Neural progenitor cell (in vitro differentiated cells): ENCODE measurements around the gene ANKLE1. TPM values are rescaled to one million over a fixed set of nuclear protein-coding genes. Genes with fewer than 3 reads are reported as not detected.

Experiments used
- DNase-seq: peaks from one replicate; pipeline ENCODE4 v3.0.0-alpha.2; 2016; ENCODE audit warnings: low spot score
- H2AFZ ChIP-seq: fragments of 200-600 bp; sonication (generic); replicated peaks from 2 replicates; pipeline ENCODE4 v1.6.1; 2016; ENCODE audit warnings: antibody characterized with exemption
- H3F3A ChIP-seq: fragments of 200-600 bp; sonication (generic); 2 replicates; pipeline ENCODE4 v1.6.1; 2016; ENCODE audit warnings: antibody characterized with exemption, low read depth
- H3K27ac ChIP-seq: fragments of 200-600 bp; sonication (generic); 2 replicates; pipeline ENCODE4 v1.5.1; 2016; ENCODE audit warnings: mild to moderate bottlenecking
- H3K27me3 ChIP-seq: fragments of 200-600 bp; sonication (generic); 2 replicates; pipeline ENCODE4 v1.6.1; 2016; ENCODE audit warnings: mild to moderate bottlenecking, moderate library complexity
- H3K36me3 ChIP-seq: fragments of 200-600 bp; sonication (generic); 2 replicates; pipeline ENCODE4 v1.5.1; 2016
- H3K4me1 ChIP-seq: fragments of 200-600 bp; sonication (generic); 2 replicates; pipeline ENCODE4 v1.6.1; 2016; ENCODE audit warnings: mixed run types
- H3K4me2 ChIP-seq: fragments of 200-600 bp; sonication (generic); 2 replicates; pipeline ENCODE4 v1.6.1; 2016
- H3K4me3 ChIP-seq: fragments of 200-600 bp; sonication (generic); 2 replicates; pipeline ENCODE4 v1.5.1; 2016
- H3K79me2 ChIP-seq: fragments of 200-600 bp; sonication (generic); 2 replicates; pipeline ENCODE4 v1.6.1; 2016; ENCODE audit warnings: low read depth
- H3K9ac ChIP-seq: fragments of 200-600 bp; sonication (generic); 2 replicates; pipeline ENCODE4 v1.6.1; 2016
- H3K9me3 ChIP-seq: fragments of 200-600 bp; sonication (generic); 2 replicates; pipeline ENCODE4 v1.5.1; 2016; ENCODE audit warnings: low read depth
- H4K20me1 ChIP-seq: fragments of 200-600 bp; sonication (generic); 2 replicates; pipeline ENCODE4 v1.6.1; 2016; ENCODE audit warnings: low read depth
- H3K27ac Mint-ChIP-seq: 3 replicates; pipeline ENCODE4 v1.8.0; 2021; ENCODE audit warnings: mixed read lengths
- H3K27me3 Mint-ChIP-seq: 2 replicates; pipeline ENCODE4 v1.8.0; 2022; ENCODE audit warnings: low read depth, mild to moderate bottlenecking, inconsistent platforms, moderate library complexity, mixed read lengths; ENCODE audit not compliant: insufficient read depth
- H3K36me3 Mint-ChIP-seq: 3 replicates; pipeline ENCODE4 v1.8.0; 2021; ENCODE audit warnings: mixed read lengths
- H3K4me1 Mint-ChIP-seq: 3 replicates; pipeline ENCODE4 v1.8.0; 2021; ENCODE audit warnings: mixed read lengths
- H3K4me3 Mint-ChIP-seq: 3 replicates; pipeline ENCODE4 v1.8.0; 2021; ENCODE audit warnings: mild to moderate bottlenecking, moderate library complexity, mixed read lengths
- H3K9me3 Mint-ChIP-seq: 3 replicates; pipeline ENCODE4 v1.8.0; 2020; ENCODE audit warnings: mixed read lengths
- EZH2 ChIP-seq: fragments of 200-600 bp; sonication (generic); IDR thresholded peaks from 2 replicates; pipeline ENCODE4 v1.6.1; 2017; ENCODE audit warnings: antibody characterized with exemption, mild to moderate bottlenecking, moderate library complexity
- EZH2phosphoT487 ChIP-seq: fragments of 200-600 bp; sonication (generic); IDR thresholded peaks from 2 replicates; pipeline ENCODE4 v1.6.1; 2017; ENCODE audit warnings: antibody characterized with exemption
- total RNA-seq: library from RNA; depleted of rRNA; stranded (reverse); fragments of >200 nt; gene quantifications from 2 replicates; pipeline ENCODE4 v1.2.3, GENCODE V29; 2015; ENCODE audit warnings: low replicate concordance
- TF ChIP-seq, protein P1 (sequence below): fragments of 200-600 bp; sonication (generic); IDR thresholded peaks from 2 replicates; pipeline ENCODE4 v1.5.1; 2017; ENCODE audit warnings: antibody characterized with exemption, mild to moderate bottlenecking

ANKLE1 gene
- total RNA-seq, 1 donor from 2014 or later = 2.3 TPM

DNA sequence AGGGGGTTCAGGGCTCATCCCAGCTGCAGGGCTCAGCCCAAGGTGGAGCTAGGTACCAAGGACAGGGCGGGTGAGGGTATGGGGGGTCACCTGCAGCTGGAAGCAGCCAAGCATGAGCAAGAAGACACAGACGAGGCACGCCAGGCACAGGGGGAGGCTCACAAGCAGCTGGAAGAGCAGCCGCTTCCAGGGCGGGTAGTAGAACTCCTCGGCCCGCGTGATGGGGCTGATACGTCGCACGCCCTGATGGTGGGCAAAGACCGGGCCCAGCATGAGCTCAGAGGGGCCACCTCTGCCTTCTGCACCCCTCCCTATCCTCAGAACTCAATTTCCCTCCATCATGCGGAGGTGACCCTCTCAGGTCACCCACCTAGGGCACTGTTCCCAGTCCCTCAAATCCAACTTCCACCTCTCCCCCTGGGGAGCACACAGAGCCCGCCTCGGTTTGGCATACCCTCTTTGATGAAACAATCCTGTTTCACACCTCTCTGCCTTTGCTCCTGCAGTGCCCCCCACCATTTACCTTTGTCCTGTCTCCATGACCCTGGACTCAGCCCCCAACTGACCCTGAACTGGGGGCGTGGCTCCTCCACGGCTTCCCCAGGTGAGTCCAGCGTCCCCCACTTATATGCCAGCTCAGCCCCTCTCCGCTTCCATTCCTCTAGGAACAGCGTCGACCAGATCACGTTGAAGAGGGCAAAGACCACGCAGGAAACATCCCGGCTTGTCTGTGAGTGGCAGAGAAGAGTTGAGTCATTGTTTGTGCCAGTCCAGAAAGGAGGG, 48.8 kb downstream of the ANKLE1 start:
- no peaks in the 10 kb centered on the region for H3K9me3 Mint-ChIP-seq
- Histone ChIP-seq H3K9ac (no peak overlapping the region), H3K27me3 (peaks cover 17% of the 10 kb centered on the region), H3K36me3 (no peaks in the 10 kb centered on the region), H3K4me3 (no peak overlapping the region), H3K79me2 (peaks cover 5% of the 10 kb centered on the region), H3F3A (peaks cover 71% of the 10 kb centered on the region), H3K27ac (no peak overlapping the region), H4K20me1 (peaks cover 8% of the 10 kb centered on the region), H3K4me1 (peaks cover 18% of the 10 kb centered on the region), H3K9me3 (no peaks in the 10 kb centered on the region), H3K4me2 (no peak overlapping the region), H2AFZ (no peak overlapping the region)
- TF ChIP-seq EZH2phosphoT487 = no peak
- TF ChIP-seq, protein P1, sequence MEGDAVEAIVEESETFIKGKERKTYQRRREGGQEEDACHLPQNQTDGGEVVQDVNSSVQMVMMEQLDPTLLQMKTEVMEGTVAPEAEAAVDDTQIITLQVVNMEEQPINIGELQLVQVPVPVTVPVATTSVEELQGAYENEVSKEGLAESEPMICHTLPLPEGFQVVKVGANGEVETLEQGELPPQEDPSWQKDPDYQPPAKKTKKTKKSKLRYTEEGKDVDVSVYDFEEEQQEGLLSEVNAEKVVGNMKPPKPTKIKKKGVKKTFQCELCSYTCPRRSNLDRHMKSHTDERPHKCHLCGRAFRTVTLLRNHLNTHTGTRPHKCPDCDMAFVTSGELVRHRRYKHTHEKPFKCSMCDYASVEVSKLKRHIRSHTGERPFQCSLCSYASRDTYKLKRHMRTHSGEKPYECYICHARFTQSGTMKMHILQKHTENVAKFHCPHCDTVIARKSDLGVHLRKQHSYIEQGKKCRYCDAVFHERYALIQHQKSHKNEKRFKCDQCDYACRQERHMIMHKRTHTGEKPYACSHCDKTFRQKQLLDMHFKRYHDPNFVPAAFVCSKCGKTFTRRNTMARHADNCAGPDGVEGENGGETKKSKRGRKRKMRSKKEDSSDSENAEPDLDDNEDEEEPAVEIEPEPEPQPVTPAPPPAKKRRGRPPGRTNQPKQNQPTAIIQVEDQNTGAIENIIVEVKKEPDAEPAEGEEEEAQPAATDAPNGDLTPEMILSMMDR = no peak
- no peak for TF ChIP-seq EZH2
- peaks cover 9% of the 10 kb centered on the region for H3K27me3 Mint-ChIP-seq
- no peak overlapping the region for H3K27ac Mint-ChIP-seq
- DNase-seq = no peak
- H3K4me3 Mint-ChIP-seq = peak overlapping the region; percentile 60
- H3K36me3 Mint-ChIP-seq = peaks cover 16% of the 10 kb centered on the region
- H3K4me1 Mint-ChIP-seq = peaks cover 22% of the 10 kb centered on the region

DNA sequence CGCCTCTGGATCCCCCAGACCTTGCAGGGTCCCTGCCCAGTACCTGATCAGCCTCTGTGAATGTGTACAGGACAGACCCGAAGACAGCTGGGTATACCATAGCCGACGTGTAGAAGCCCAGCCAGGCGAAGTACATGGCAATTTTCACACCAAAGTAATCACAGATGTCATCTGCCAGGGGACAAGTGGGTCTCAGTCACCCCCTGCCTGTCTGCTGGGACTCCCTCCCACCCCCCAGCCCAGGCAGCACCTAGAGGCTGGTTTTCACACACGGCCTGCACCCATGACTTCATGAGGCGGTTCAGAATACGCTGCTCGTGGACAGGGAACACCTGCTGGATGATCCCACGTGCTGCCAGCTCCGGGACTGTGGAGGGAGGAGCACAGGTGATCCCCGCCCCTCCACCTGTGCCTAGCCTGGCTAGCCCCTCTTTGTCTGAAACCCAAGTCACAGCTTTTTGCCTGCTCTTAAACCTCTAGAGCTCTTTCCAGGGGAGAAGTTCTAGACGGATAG, 49.4 kb downstream of the ANKLE1 start:
- Mint-ChIP-seq H3K36me3 (peaks cover 16% of the 10 kb centered on the region), H3K27ac (no peak overlapping the region), H3K4me3 (no peak overlapping the region), H3K27me3 (peaks cover 9% of the 10 kb centered on the region), H3K9me3 (no peaks in the 10 kb centered on the region), H3K4me1 (peaks cover 22% of the 10 kb centered on the region)
- Histone ChIP-seq H2AFZ (no peak overlapping the region), H3K9ac (no peak overlapping the region), H3K4me3 (no peak overlapping the region), H3K4me1 (peaks cover 17% of the 10 kb centered on the region), H3K79me2 (peaks cover 5% of the 10 kb centered on the region), H3F3A (peaks cover 69% of the 10 kb centered on the region), H3K4me2 (no peak overlapping the region), H3K9me3 (no peaks in the 10 kb centered on the region), H4K20me1 (peaks cover 8% of the 10 kb centered on the region), H3K27ac (no peak overlapping the region), H3K36me3 (no peaks in the 10 kb centered on the region), H3K27me3 (peaks cover 17% of the 10 kb centered on the region)
- TF ChIP-seq EZH2 = no peak
- TF ChIP-seq EZH2phosphoT487 = no peak
- TF ChIP-seq, protein P1 = no peak
- DNase-seq = no peak

DNA sequence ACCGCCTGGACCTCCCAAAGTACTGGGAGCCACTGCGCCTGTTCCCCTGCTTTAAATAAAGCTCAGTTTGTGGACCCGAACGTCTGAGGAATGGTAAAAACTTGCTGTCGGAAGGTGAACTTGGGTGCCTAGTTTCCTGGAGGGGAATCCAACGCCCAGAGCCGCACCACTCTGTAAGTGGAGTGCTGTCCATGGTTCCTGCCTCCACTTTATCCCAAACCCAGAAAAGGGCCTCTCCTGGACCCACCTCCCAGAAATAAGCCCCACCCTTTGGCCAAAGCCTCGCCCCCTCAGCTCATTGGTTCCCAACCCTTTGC, 50.6 kb downstream of the ANKLE1 start:
- Histone ChIP-seq H3K4me1 (peaks cover 5% of the 10 kb centered on the region), H4K20me1 (peaks cover 8% of the 10 kb centered on the region), H3K79me2 (peaks cover 5% of the 10 kb centered on the region), H3K27me3 (peaks cover 17% of the 10 kb centered on the region), H3K4me3 (no peak overlapping the region), H2AFZ (no peak overlapping the region), H3K27ac (no peak overlapping the region), H3K9ac (no peak overlapping the region), H3K9me3 (no peaks in the 10 kb centered on the region), H3F3A (peaks cover 67% of the 10 kb centered on the region), H3K4me2 (no peak overlapping the region), H3K36me3 (no peaks in the 10 kb centered on the region)
- peak overlapping the region; percentile 83 for H3K4me3 Mint-ChIP-seq
- no peaks in the 10 kb centered on the region for H3K9me3 Mint-ChIP-seq
- TF ChIP-seq EZH2 (no peak), EZH2phosphoT487 (no peak)
- TF ChIP-seq, protein P1 = no peak
- peaks cover 16% of the 10 kb centered on the region for H3K36me3 Mint-ChIP-seq
- no peak overlapping the region for H3K27ac Mint-ChIP-seq
- peaks cover 24% of the 10 kb centered on the region for H3K4me1 Mint-ChIP-seq
- no peak for DNase-seq
- H3K27me3 Mint-ChIP-seq = peaks cover 9% of the 10 kb centered on the region
